GM21576 (cell line): ENCODE results near the gene BIRC2.
A peak's percentile ranks its signal among the peaks of the same experiment; 100 is the strongest.
"Not testable (repeated sequence)": the region's sequence is repeated elsewhere in the genome, so short reads cannot be mapped to it uniquely, and the experiment has no call there.

Source experiments
- ATAC-seq: cut with Tn5 transposase; IDR thresholded peaks from one replicate; pipeline ENCODE4 v1.9.1; 2021; ENCODE audit warnings: mild to moderate bottlenecking, moderate library complexity; ENCODE audit not compliant: unreplicated experiment

BIRC2 gene

DNA sequence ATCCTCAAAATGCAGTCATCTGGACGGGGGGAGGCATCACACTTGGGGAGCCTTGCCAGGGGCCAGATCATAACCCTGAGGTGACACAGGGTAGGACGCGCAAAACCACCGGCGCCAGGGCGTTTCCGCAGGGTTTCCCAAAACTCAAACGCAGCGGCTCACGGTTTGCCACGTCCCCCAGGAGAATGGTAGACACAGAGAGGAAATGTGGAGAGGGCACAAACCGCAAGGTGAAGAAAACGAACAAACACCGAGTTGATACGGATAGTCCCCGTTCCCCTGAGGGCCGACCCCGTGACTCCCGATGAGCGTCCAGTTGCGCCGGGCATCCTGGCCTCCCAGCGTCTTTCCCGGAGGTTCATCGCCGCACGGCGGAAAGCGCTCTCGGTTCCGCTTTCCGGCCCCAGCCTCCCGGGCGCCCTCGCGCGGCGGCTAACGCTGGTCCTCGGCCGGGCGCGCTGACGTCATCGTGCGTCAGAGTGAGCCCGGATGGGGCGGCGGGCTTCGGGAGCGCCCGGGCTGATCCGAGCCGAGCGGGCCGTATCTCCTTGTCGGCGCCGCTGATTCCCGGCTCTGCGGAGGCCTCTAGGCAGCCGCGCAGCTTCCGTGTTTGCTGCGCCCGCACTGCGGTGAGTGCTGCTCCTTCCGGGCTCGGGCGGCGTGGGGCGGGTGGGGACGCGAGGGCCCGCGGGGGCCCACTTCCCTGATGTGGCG lies at the start of gene BIRC2:
Gene BIRC2 (plus strand): TSS at position 467 of the 714 bp plus-strand sequence. CDS start 2,641 bp downstream, outside the sequence.
- ATAC-seq, result peak; percentile 85

DNA sequence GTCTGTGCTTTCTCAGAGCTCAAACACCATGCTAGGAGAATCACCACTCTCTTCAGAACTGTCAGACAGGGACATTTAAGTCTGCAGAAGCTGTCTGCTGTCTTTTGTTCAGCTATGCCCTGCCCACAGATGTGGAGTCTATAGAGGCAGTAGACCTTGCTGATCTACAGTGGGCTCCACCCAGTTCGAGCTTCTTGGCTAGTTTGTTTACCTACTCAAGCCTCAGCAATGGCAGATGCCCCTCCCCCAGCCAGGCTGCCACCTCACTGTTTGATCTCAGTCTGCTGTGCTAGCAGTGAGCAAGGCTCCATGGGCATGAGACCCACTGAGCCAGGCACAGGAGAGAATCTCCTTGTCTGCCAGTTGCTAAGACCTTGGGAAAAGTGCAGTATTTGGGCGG lies 46.2 kb upstream of the BIRC2 start:
- ATAC-seq, result not testable (repeated sequence)

DNA sequence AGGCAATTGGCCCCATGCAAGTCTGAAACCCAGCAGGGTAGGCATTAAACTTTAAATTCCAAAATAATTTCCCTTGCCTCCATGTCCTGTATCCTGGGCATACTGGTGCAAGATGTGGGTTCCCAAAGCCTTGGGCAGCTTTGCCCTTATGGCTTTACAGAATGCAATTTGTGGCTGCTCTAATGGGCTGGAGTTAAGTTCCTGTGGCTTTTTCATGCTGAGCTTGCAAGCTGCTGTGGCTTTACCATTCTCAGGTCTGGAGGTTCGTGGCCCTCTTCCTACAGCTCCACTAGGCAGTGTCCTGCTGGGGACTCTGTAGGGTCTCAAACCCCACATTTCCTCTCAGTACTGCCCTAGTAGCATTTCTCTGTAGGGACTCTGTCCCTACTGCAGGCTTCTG lies 44.8 kb upstream of the BIRC2 start:
- ATAC-seq, result no peak

DNA sequence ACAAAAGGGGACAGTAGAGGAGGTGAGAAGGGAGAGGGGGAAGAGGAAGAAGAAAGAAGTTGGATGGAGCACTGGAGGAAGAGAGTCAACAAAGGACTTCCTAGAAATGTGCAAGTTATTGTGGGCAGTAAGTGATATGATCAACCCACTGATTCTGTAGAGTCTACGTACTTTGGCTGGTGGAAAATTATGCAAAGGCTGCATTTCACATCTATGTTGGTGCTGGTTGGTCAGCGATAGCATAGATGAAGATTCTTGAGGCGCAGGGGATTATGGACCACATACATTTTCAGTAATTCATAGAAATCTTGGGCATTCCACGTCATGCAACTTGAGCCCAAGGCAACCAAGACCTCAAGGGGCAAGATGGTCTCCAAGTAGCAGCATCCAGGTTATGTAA lies 42.3 kb upstream of the BIRC2 start:
- ATAC-seq, result no peak

DNA sequence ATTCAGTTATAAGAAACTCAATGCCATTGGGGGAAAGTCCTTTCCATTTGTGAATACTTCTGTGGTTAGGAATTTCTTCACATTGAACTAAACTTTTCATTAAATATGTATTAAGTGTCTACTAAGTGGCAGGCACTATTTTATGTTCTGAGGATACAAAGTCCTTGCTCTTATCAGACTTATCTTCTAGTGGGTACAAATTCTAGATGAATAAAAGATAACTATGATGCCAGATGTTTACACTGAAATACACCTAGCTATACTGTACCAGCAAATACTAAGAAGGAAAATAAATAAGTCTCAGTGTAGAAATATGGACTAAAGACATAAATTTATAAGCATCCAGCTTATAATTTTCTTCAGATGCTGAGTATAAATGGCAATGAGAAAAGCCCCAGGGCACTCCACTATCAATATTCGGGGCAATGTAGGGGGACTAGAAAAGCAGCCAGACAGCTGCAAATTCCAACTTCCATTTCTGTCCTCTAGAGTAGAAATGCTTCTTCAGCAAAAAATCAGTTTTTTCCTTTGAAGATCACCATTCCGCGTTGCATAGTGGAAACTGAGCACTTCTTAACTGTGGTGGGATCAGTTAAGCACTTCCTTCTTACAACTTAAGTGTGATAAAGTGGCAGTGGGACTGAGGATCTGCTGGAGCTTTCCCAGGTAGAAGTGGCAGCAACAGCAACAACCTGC lies 41.5 kb upstream of the BIRC2 start:
- no peak for ATAC-seq

DNA sequence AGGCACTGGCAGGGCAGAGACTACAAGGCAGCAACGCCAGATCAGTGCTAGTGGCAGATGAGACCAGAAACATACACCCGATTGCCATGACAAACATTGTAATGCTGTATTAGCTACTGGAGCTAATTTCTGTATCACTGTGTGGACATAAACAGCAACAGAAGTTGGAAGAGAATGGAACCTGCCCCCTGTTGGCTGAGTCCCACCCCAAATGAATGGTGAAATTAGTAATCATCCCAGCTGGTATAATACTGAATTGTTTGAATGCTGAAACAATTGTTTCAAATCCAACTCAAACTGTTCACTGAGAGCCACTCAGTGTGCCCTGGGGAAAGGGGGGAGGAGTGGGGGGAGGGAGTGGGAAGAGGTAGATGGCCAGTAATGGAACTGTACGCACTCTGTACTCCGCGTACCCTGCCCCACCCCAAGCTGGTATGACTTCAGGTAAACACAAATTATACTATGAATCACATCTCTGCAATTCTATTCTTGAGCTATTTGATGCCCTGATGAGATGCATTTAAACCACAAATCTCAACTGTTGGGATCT lies 40.9 kb upstream of the BIRC2 start:
- ATAC-seq, result no peak

DNA sequence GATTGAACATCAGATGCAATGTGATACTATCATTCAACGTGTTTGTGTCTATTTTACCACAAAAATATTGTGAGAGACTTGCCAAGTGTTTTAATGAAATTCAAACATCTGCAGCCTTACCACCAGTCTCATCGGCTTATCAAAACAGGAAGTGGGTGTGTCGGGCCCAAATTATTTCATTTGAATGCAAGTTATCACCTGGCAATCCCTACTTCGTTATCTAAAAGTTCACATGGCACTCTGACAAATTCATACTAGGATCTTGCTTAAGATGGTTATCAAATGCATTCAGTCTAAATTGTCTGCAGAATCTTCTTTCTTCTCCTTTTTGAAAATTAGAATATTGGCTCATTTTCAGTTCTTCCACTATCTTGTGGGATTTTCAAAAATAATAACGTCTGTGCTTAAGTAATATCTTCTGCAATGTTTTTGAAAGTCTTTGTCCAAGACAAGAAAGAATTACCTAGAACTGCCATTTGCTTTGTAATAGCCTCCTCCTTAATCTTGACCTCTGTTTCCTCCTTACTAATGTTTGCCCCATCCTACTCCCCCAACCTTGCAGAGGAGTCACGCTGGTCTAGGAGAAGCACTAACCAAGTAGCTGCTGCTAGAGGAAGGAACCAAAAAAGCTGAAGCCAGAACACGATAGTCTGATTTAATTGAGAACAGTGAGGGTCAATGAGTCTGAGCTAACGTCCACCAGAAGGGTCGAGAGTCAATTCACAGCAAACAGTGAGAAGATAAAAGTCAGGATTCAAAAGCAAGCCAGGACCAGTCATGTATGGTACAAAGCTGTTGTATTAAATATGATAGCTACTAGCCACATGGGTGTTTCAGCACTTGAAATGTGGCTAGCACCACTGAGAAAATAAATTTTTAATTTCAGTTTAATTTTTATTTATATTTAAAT lies 39.9 kb upstream of the BIRC2 start:
- ATAC-seq, result no peak

DNA sequence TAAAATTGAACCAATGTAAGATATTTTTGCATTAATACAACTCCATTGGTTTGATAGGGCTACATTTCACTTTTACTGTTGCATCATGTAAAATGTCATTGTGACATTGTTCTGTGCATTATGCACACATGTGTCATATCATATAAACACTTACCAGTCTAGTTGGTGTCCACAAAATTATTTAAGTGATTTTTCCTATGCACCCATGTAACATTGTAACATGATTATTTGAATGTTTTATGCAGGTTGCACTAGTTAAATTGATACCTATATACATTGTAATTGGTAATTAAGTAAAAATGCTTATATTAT lies 39.3 kb upstream of the BIRC2 start:
- ATAC-seq, result no peak

DNA sequence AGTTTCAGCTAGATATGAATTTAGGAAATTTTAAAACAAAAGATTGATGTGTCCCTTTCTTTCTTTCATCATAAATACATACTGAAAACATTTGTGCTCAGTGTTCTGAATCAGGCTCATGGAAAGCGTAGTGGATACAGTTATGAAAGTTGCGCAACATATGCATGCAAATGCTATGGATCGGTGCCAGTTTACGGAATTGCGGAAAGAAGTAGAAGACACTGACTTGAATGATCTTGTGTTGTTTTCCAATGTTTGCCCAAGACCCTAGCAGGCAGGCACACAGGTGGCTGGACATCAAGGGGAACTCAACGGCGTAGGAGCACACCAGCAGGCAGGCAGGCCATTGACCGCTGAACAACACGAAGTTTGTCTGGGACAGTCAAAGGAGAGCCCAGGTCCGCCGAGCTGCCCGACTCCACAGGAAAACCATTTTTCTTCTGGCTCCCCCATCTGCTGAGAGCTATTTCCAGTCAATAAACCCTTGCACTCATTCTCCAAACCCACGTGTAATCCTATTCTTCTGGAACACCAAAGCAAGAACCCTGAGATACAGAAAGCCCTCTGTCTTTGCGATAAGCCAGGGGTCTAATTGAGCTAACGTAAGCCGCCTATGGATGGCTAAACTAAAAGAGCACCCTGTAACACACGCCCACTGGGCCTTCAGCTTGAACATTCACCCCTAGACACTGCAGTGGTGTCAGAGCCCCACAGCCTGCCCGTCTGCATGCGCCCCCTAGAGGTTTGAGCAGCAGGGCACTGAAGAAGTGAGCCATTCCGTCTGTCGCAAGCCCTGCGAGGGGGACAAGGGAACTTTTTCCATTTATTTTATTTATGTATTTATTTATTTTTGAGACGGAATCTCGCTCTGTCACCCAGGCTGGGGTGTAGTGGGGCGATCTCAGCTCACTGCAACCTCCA lies 37.1 kb upstream of the BIRC2 start:
- ATAC-seq, result no peak

DNA sequence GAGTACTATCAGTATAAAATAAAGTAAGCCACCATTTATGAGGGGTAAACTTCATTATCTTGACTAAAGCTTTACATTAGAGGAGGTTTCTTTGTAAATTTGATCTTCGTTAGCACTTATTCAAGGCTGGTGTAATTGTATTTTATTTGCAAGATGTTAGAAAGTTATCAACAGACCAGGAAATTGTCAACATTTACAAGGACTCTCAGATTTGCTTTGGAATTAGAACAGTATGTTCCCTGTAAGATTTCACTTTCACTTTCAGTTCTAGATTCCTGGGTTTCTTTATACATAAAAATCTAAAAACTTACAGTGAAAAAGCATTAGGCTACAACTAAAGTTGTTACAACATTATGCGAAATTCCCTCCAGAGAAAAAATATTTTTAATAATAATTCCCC lies 34.3 kb upstream of the BIRC2 start:
- no peak for ATAC-seq

DNA sequence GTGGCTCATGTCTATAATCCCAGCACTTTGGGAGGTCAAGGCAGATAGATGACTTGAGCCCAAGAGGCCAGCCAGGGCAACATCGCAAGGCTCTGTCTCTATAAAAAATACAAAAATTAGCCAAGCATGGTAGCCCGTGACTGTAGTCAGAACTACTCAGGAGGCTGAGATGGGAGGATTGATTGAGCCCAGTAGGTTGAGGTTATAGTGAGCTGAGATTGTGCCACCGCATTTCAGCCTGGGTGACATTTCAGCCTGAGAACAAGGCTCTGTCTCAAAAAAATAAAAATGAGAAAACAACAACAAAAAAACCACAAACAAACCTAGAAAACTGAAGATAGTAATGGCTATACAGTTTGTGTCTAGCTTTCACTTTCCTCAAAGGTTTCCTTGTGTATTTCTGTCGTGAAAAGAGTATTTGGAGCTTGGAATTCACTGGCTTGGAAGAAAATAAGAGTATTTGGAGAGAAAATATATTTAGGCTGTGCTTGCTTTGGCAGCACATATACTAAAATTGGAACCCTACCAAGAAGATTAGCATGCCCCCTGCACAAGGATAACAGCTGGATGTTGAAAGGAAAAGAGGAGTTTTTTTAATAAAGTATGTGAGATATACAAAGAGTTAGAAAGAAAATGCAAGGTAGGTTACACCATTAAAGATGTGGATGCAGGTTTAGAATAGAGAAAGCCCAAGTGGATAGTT lies 33.6 kb upstream of the BIRC2 start:
- no peak for ATAC-seq

DNA sequence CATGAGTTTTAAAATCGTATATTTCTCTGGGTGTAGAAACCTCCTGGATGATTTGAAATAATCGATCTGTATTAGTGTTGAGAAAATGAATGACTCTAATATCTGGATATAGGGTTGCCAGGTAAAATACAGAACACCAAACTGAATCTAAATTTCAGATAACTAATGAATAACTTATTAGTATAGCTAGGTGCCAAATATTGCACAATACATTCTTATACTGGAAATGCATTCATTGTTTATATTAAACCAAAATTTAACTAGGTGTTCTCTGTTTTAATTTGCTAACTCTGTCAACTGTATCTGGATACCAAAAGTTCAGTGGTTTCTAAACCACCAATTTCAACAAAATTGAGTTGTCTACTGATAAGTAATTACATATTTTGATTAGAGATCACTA lies 32.2 kb upstream of the BIRC2 start:
- no peak for ATAC-seq

DNA sequence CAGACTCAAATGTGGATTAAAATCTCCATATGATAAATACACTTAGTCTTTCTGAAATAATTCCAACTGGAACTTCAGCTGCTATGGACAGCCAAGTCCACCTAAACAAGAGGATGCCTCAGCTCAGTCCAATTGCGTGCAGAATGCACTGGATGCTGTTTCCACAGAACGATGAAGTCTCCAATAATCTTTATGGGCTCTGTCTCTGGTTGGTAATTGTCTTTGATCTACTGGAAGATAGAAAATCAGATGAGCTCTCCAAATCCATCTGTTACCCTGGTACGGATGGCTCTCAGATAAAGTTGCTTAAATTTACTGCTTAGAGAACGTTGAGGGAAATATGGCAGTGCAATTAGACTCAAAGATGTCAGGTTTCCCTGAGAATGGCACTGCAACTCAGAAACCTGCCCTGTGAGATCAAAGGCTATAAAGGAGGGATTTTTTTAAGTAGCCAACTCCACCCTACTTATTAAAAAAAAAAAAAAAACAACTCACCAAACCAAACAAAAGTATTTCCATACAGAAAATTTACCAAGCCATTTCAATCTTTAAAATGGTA lies 30.6 kb upstream of the BIRC2 start:
- no peak for ATAC-seq

DNA sequence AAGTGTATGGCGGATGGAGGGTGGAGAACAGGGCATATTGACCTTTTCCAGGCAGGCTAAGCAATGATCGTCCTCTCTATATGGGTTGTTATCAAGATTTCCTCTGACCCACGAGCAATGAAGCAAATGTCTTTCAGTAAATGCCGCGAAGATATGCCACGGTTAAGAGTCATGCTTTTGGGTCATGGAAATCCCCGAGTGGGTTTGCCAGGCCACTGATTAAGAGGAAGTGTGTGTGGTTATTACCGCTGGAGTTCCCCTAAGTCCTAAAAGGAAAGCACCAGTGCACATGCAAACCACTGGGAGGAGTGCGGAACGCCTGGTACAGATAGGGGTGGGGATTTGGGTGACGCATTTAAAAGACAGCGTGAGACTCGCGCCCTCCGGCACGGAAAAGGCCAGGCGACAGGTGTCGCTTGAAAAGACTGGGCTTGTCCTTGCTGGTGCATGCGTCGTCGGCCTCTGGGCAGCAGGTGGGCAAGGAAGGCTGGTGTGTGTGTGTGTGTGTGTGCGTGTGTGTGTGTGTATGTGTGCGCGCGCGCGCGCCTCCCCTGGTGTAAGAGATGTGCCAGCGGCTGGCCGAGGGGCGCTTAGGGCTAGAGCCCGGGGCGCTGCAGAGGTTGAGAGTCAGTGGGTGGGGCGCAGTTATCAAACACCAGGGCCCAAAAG lies 29.8 kb upstream of the BIRC2 start, which contains the start of gene BIRC3:
Gene BIRC3 (plus strand): TSS at position 386 of the 669 bp plus-strand sequence. CDS start 7,026 bp downstream, outside the sequence.
- peak; percentile 77 for ATAC-seq

DNA sequence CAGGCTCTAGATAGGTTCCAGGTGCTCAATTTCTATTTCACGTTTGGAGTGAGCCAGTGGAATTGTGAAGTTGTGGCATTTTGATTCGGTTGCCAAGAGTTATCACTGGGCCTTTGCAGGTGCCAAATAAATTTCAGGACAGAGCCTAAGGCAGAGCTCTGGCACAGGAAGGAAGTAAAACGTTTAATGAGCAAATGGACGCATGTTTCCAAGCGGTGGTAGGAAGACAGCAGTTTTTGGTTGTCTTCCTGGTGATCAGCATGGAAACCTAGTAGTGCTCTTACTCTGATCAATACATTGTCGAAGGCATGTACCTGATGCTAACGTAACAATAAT lies 29.3 kb upstream of the BIRC2 start:
- no peak for ATAC-seq

DNA sequence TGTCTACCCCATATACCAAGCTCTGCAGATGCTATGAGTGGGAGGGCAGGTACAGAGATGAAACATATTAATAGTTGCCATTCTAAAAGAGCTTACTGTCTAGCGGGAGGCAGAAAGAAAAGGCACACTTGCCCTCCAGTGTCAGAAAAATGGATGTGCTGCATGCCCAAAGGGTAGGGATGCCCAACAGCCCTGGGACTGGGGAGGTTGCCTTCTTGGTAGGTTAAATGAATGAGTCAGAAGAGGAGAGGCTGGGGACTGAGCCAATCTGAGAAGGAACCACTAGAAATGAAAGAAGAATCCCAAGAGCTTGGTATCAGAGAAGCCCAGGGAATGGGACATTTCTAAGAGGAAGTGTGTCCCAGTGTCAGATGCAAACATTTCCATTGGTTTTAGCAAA lies 28.5 kb upstream of the BIRC2 start:
- no peak for ATAC-seq

DNA sequence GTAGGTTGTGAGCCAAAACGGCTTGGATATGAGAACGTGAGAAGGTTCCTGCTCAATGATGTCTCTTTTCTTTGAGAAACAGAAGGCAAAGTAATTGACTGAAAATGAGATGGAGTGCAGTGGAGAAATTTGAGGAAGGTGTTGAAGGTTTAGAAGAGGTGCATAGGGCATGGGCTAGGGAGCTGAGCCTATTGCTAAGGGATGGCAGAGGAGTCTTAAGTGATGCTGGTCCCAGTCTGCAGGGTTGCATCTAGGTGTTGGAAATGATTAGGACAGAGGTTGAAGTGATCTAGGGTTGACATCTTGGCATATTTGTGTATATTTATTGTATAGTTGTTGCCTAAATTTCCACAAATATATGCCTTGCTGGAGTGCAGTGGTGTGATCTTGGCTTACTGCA lies 27.5 kb upstream of the BIRC2 start:
- no peak for ATAC-seq

DNA sequence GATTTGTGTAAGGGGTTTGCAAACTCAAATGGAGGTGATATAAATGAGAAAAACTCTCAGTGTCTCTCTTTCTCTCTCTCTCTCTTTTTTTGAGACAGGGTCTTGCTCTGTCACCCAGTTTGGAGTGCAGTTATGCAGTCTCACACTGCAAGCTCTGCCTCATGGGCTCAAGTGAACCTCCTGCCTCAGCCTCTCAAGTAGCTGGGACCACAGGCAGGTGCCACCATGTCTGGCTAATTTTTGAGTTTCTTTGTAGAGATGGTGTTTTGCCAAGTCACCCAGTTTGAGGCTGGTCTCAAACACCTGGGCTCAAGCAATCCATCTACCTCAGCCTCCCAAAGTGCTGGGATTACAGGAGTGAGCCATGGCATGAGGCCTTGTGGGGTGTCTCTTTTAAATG lies 26.8 kb upstream of the BIRC2 start:
- ATAC-seq, result no peak

DNA sequence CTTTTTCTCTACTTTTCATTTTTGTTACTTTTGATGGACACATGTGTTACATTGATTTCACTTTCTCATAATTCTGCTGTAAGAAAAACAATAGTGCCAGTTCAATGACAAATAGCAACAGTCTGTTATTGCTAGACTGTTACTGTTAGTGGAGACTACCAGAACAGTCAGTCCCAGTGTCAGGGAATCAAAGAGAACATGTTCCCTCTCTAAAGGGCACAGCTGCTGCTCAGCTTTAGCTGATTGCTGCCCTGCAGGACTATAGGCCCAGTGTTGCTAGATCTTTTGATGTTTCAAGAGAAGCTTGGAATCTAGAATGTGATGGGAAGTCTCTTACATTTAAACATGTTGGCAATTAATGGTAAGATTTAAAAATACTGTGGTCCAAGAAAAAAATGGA lies 26.3 kb upstream of the BIRC2 start:
- no peak for ATAC-seq
